Parathyroid adenoma (tissue), 2 donors: Measurements from ENCODE around the gene GSG1L.

Experiments used
- H2AFZ ChIP-seq: fragments of 300-600 bp; sonication (generic); one replicate; pipeline ENCODE4 v1.7.0; 2017; ENCODE audit warnings: antibody characterized with exemption, mild to moderate bottlenecking
- H3K27ac ChIP-seq: fragments of 300-600 bp; sonication (generic); one replicate; pipeline ENCODE4 v1.7.0; 2017
- H3K27me3 ChIP-seq: fragments of 300-600 bp; sonication (generic); one replicate; pipeline ENCODE4 v1.7.0; 2017; ENCODE audit warnings: low read length; ENCODE audit not compliant: control insufficient read depth, insufficient read depth
- H3K36me3 ChIP-seq: fragments of 300-600 bp; sonication (generic); one replicate; pipeline ENCODE4 v1.7.0; 2017; ENCODE audit warnings: low read length; ENCODE audit not compliant: control insufficient read depth, insufficient read depth
- H3K4me1 ChIP-seq: fragments of 300-600 bp; sonication (generic); one replicate; pipeline ENCODE4 v1.7.0; 2017; ENCODE audit warnings: control low read depth
- H3K4me2 ChIP-seq: fragments of 300-600 bp; sonication (generic); one replicate; pipeline ENCODE4 v1.7.0; 2017; ENCODE audit warnings: low read length
- H3K4me3 ChIP-seq: fragments of 300-600 bp; sonication (generic); one replicate; pipeline ENCODE4 v1.7.0; 2017; ENCODE audit warnings: low read depth, low read length
- H3K79me2 ChIP-seq: fragments of 300-600 bp; sonication (generic); one replicate; pipeline ENCODE4 v1.7.0; 2017; ENCODE audit warnings: control low read depth
- H3K9ac ChIP-seq: fragments of 300-600 bp; sonication (generic); one replicate; pipeline ENCODE4 v1.7.0; 2017; ENCODE audit warnings: mild to moderate bottlenecking
- H3K9me3 ChIP-seq: fragments of 300-600 bp; sonication (generic); one replicate; pipeline ENCODE4 v1.7.0; 2017; ENCODE audit warnings: low read length; ENCODE audit not compliant: control insufficient read depth
- TF ChIP-seq, protein P1 (sequence below): fragments of 300-600 bp; sonication (generic); IDR thresholded peaks from one replicate; pipeline ENCODE4 v1.7.0; 2017; ENCODE audit warnings: antibody characterized with exemption, mild to moderate bottlenecking
- donor health status: primary hyperparathyroidism.

Gene GSG1L

DNA sequence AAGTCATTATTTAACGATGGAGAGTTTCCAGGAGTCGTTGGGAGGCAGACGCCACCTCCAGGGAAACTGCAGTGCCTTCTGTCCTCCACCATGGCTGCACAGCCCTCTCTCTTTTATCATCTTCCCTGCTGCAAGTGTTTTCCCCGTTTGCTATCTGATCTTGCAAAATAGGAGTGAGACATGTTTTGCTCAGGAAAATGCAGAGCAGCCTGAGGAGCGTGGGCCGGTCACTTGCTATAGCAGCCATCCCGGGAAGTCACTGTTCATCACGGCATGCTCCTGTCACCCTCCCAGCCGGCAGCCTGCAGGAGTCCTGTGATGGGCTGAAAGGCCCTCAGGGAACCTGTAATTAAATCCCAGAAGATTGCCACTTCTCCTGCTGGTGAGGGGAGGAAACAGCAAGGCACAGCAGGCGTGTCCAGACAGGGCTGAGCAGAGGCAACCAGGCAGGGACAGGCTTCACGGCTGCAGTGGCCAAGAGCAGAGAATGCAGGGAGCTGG lies 143.1 kb downstream of the GSG1L start:
- H3K79me2 ChIP-seq, result no peaks in the 10 kb centered on the region
- H3K4me2 ChIP-seq, result no peak overlapping the region
- peak overlapping the region; percentile 42 for H2AFZ ChIP-seq
- H3K36me3 ChIP-seq, result no peaks in the 10 kb centered on the region
- H3K27me3 ChIP-seq, result no peaks in the 10 kb centered on the region
- H3K9me3 ChIP-seq, result no peaks in the 10 kb centered on the region
- TF ChIP-seq, protein P1, sequence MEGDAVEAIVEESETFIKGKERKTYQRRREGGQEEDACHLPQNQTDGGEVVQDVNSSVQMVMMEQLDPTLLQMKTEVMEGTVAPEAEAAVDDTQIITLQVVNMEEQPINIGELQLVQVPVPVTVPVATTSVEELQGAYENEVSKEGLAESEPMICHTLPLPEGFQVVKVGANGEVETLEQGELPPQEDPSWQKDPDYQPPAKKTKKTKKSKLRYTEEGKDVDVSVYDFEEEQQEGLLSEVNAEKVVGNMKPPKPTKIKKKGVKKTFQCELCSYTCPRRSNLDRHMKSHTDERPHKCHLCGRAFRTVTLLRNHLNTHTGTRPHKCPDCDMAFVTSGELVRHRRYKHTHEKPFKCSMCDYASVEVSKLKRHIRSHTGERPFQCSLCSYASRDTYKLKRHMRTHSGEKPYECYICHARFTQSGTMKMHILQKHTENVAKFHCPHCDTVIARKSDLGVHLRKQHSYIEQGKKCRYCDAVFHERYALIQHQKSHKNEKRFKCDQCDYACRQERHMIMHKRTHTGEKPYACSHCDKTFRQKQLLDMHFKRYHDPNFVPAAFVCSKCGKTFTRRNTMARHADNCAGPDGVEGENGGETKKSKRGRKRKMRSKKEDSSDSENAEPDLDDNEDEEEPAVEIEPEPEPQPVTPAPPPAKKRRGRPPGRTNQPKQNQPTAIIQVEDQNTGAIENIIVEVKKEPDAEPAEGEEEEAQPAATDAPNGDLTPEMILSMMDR, result no peak
- H3K27ac ChIP-seq, result no peak overlapping the region
- H3K4me3 ChIP-seq, result no peak overlapping the region
- no peak overlapping the region for H3K9ac ChIP-seq
- no peaks in the 10 kb centered on the region for H3K4me1 ChIP-seq

- H3K27me3 ChIP-seq, result peaks cover 4% of the 10 kb centered on the region
- no peak overlapping the region for H3K27ac ChIP-seq
These were observed 144.8 kb downstream of the GSG1L start for GRCh38 chr16:27918755-27919154.

GRCh38 chr16:27917949-27918348 lies 145.6 kb downstream of the GSG1L start:
- Histone ChIP-seq H3K9ac (no peak overlapping the region), H3K27me3 (peaks cover 4% of the 10 kb centered on the region), H3K79me2 (no peaks in the 10 kb centered on the region), H3K27ac (no peak overlapping the region), H3K36me3 (no peaks in the 10 kb centered on the region), H3K4me2 (no peak overlapping the region), H2AFZ (no peak overlapping the region), H3K4me1 (no peaks in the 10 kb centered on the region), H3K9me3 (no peaks in the 10 kb centered on the region), H3K4me3 (no peak overlapping the region)
- TF ChIP-seq, protein P1, result no peak

More at GRCh38 chr16:27918755-27919154, 144.8 kb downstream of the GSG1L start:
- no peak overlapping the region for H3K4me2 ChIP-seq
- H3K9me3 ChIP-seq, result no peaks in the 10 kb centered on the region
- TF ChIP-seq, protein P1, result no peak
- H3K79me2 ChIP-seq, result no peaks in the 10 kb centered on the region
- no peak overlapping the region for H3K4me3 ChIP-seq
- no peaks in the 10 kb centered on the region for H3K36me3 ChIP-seq
- H3K9ac ChIP-seq, result no peak overlapping the region
- no peaks in the 10 kb centered on the region for H3K4me1 ChIP-seq
- no peak overlapping the region for H2AFZ ChIP-seq

- Histone ChIP-seq H3K4me3 (no peak overlapping the region), H3K36me3 (no peaks in the 10 kb centered on the region), H3K9ac (no peak overlapping the region), H2AFZ (no peak overlapping the region), H3K9me3 (no peaks in the 10 kb centered on the region), H3K27ac (no peak overlapping the region), H3K79me2 (no peaks in the 10 kb centered on the region), H3K4me2 (no peak overlapping the region), H3K27me3 (peaks cover 4% of the 10 kb centered on the region), H3K4me1 (no peaks in the 10 kb centered on the region)
- TF ChIP-seq, protein P1, result no peak
These were observed 152.0 kb downstream of the GSG1L start for GRCh38 chr16:27911486-27911885.

DNA sequence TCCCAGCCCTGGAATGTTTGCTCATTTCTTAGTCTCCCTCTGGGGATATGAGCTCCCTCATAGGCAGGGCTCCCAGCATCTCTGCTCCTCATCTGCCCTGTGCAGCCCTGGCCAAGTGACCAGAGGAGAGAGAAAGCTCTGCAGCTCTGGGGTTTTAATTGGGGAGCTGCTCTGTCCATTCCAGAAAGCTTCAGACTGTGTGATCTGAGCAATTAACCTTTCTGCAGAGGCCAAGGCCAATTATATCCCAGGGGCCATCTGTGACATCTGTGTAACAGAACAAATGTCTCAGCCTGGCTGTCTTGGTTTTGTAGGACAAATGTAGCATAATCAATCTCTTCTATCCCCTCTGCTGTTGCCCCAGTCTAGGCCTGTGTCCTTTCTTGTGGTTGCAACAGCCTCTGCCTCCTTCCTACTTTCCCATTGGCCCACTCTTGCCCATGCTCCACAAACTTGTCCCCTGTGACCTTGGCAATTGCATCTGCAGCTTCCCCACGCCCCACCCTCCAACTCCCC lies 156.0 kb downstream of the GSG1L start:
- Histone ChIP-seq H3K4me3 (no peak overlapping the region), H3K27ac (no peak overlapping the region), H3K4me2 (no peak overlapping the region), H3K27me3 (no peaks in the 10 kb centered on the region), H3K4me1 (no peaks in the 10 kb centered on the region), H3K79me2 (no peaks in the 10 kb centered on the region), H3K36me3 (no peaks in the 10 kb centered on the region), H3K9ac (no peak overlapping the region), H2AFZ (no peak overlapping the region), H3K9me3 (no peaks in the 10 kb centered on the region)
- TF ChIP-seq, protein P1, result no peak
